ENCODE results near the gene C18orf32. TPM values are rescaled to one million over a fixed set of nuclear protein-coding genes. Genes with fewer than 3 reads are reported as not detected.
A peak's percentile ranks its signal among the peaks of the same experiment; 100 is the strongest.
"Not testable (repeated sequence)": the region's sequence is repeated elsewhere in the genome, so short reads cannot be mapped to it uniquely, and the experiment has no call there.

Gene C18orf32
- total and polyA plus RNA-seq, 5 donors from 2014 or later, result 34.8 to 108 (median 92.5) TPM

GRCh38 chr18:49479381-49480137, 7.5 kb downstream of the C18orf32 start:
- Mint-ChIP-seq H3K4me1 (peaks cover 11 to 23% (median 18%) of the 10 kb centered on the region in 4 donors), H3K4me3 (peak overlapping the region in 1 of 4 donors; percentile 53), H3K9me3 (no peaks in the 10 kb centered on the region), H3K27ac (peak overlapping the region in 1 of 3 donors; percentile 10), H3K36me3 (peaks cover 36% of the 10 kb centered on the region), H3K27me3 (no peaks in the 10 kb centered on the region)
- Histone ChIP-seq H3K4me3 (ENCODE audit: low read depth, low read length) (no peak overlapping the region), H3K4me1 (ENCODE audit: control insufficient read depth, insufficient read depth, low read length, poor library complexity, severe bottlenecking) (peaks cover 3% of the 10 kb centered on the region), H3K36me3 (ENCODE audit: control insufficient read depth, insufficient read depth, low read length) (peaks cover 36% of the 10 kb centered on the region), H3K9me3 (ENCODE audit: control insufficient read depth in 2 of 2, low read length in 2 of 2) (no peaks in the 10 kb centered on the region), H3K27me3 (ENCODE audit: control insufficient read depth, insufficient read depth, low read length) (no peaks in the 10 kb centered on the region), H3K27ac (ENCODE audit: insufficient read depth, low read length, poor library complexity, severe bottlenecking) (no peak overlapping the region)
- ATAC-seq (ENCODE audit: low read depth in 2 of 2), result no peak
- DNase-seq, result no peak

- DNase-seq (no peak), ATAC-seq (ENCODE audit: low read depth in 2 of 2) (no peak)
- Histone ChIP-seq H3K4me3 (ENCODE audit: low read depth, low read length) (no peak overlapping the region), H3K36me3 (ENCODE audit: control insufficient read depth, insufficient read depth, low read length) (peaks cover 21% of the 10 kb centered on the region), H3K27ac (ENCODE audit: insufficient read depth, low read length, poor library complexity, severe bottlenecking) (no peak overlapping the region), H3K4me1 (ENCODE audit: control insufficient read depth, insufficient read depth, low read length, poor library complexity, severe bottlenecking) (no peaks in the 10 kb centered on the region), H3K27me3 (ENCODE audit: control insufficient read depth, insufficient read depth, low read length) (no peaks in the 10 kb centered on the region), H3K9me3 (ENCODE audit: control insufficient read depth in 2 of 2, low read length in 2 of 2) (no peaks in the 10 kb centered on the region)
- Mint-ChIP-seq H3K27ac (peak overlapping the region in 2 of 3 donors; percentile 36 to 88), H3K27me3 (no peaks in the 10 kb centered on the region), H3K36me3 (peaks cover 25% of the 10 kb centered on the region), H3K4me1 (peaks cover 0 to 11% (median 7%) of the 10 kb centered on the region in 4 donors), H3K9me3 (peaks cover 0 to 2% (median 0%) of the 10 kb centered on the region in 7 donors), H3K4me3 (no peak overlapping the region)
Measured at GRCh38 chr18:49476664-49477411, 10.2 kb downstream of the C18orf32 start.

GRCh38 chr18:49474935-49475334, 12.1 kb downstream of the C18orf32 start:
- Mint-ChIP-seq H3K36me3 (peaks cover 19% of the 10 kb centered on the region), H3K27me3 (peaks cover 11% of the 10 kb centered on the region)
- not testable (repeated sequence) for H3K27ac ChIP-seq (ENCODE audit: insufficient read depth, low read length, poor library complexity, severe bottlenecking)

GRCh38 chr18:49473721-49474120, 13.3 kb downstream of the C18orf32 start:
- no peak overlapping the region for H3K27ac Mint-ChIP-seq
- H3K36me3 Mint-ChIP-seq, result peaks cover 8% of the 10 kb centered on the region
- Histone ChIP-seq H3K4me3 (ENCODE audit: low read depth, low read length) (no peak overlapping the region), H3K4me1 (ENCODE audit: control insufficient read depth, insufficient read depth, low read length, poor library complexity, severe bottlenecking) (no peaks in the 10 kb centered on the region), H3K9me3 (ENCODE audit: control insufficient read depth in 2 of 2, low read length in 2 of 2) (no peaks in the 10 kb centered on the region), H3K27ac (ENCODE audit: insufficient read depth, low read length, poor library complexity, severe bottlenecking) (no peak overlapping the region), H3K36me3 (ENCODE audit: control insufficient read depth, insufficient read depth, low read length) (peaks cover 2% of the 10 kb centered on the region), H3K27me3 (ENCODE audit: control insufficient read depth, insufficient read depth, low read length) (peaks cover 6% of the 10 kb centered on the region)
- ATAC-seq (ENCODE audit: low read depth in 2 of 2), result no peak
- no peak for DNase-seq
- H3K27me3 Mint-ChIP-seq, result peaks cover 16% of the 10 kb centered on the region
- H3K4me3 Mint-ChIP-seq, result no peak overlapping the region
- peaks cover 0 to 5% (median 0%) of the 10 kb centered on the region in 7 donors for H3K9me3 Mint-ChIP-seq
- H3K4me1 Mint-ChIP-seq, result no peaks in the 10 kb centered on the region

More at GRCh38 chr18:49474935-49475334, 12.1 kb downstream of the C18orf32 start:
- not testable (repeated sequence) for H3K36me3 ChIP-seq (ENCODE audit: control insufficient read depth, insufficient read depth, low read length); H3K27me3 ChIP-seq (ENCODE audit: control insufficient read depth, insufficient read depth, low read length); H3K4me1 Mint-ChIP-seq; ATAC-seq (ENCODE audit: low read depth in 2 of 2); H3K9me3 Mint-ChIP-seq; H3K9me3 ChIP-seq (ENCODE audit: control insufficient read depth in 2 of 2, low read length in 2 of 2); H3K27ac Mint-ChIP-seq; H3K4me3 Mint-ChIP-seq; H3K4me3 ChIP-seq (ENCODE audit: low read depth, low read length); DNase-seq; H3K4me1 ChIP-seq (ENCODE audit: control insufficient read depth, insufficient read depth, low read length, poor library complexity, severe bottlenecking)

- Histone ChIP-seq H3K9me3 (ENCODE audit: control insufficient read depth in 2 of 2, low read length in 2 of 2) (no peaks in the 10 kb centered on the region), H3K4me1 (ENCODE audit: control insufficient read depth, insufficient read depth, low read length, poor library complexity, severe bottlenecking) (no peaks in the 10 kb centered on the region), H3K27ac (ENCODE audit: insufficient read depth, low read length, poor library complexity, severe bottlenecking) (no peak overlapping the region), H3K36me3 (ENCODE audit: control insufficient read depth, insufficient read depth, low read length) (peaks cover 2% of the 10 kb centered on the region), H3K27me3 (ENCODE audit: control insufficient read depth, insufficient read depth, low read length) (peaks cover 6% of the 10 kb centered on the region), H3K4me3 (ENCODE audit: low read depth, low read length) (no peak overlapping the region)
- no peak overlapping the region for H3K4me3 Mint-ChIP-seq
- H3K4me1 Mint-ChIP-seq, result no peaks in the 10 kb centered on the region
- H3K9me3 Mint-ChIP-seq, result peaks cover 0 to 5% (median 0%) of the 10 kb centered on the region in 7 donors
- no peak overlapping the region for H3K27ac Mint-ChIP-seq
- DNase-seq (no peak), ATAC-seq (ENCODE audit: low read depth in 2 of 2) (no peak)
- H3K27me3 Mint-ChIP-seq, result peaks cover 19% of the 10 kb centered on the region
- H3K36me3 Mint-ChIP-seq, result peaks cover 8% of the 10 kb centered on the region
Measured at GRCh38 chr18:49472459-49472858, 14.6 kb downstream of the C18orf32 start.

GRCh38 chr18:49471532-49471931, 15.5 kb downstream of the C18orf32 start:
- Mint-ChIP-seq H3K27me3 (peaks cover 23% of the 10 kb centered on the region), H3K36me3 (peaks cover 4% of the 10 kb centered on the region), H3K27ac (no peak overlapping the region), H3K4me1 (no peaks in the 10 kb centered on the region), H3K4me3 (no peak overlapping the region), H3K9me3 (peaks cover 0 to 5% (median 0%) of the 10 kb centered on the region in 7 donors)
- Histone ChIP-seq H3K4me1 (ENCODE audit: control insufficient read depth, insufficient read depth, low read length, poor library complexity, severe bottlenecking) (no peaks in the 10 kb centered on the region), H3K27me3 (ENCODE audit: control insufficient read depth, insufficient read depth, low read length) (peaks cover 6% of the 10 kb centered on the region), H3K9me3 (ENCODE audit: control insufficient read depth in 2 of 2, low read length in 2 of 2) (no peaks in the 10 kb centered on the region), H3K4me3 (ENCODE audit: low read depth, low read length) (no peak overlapping the region), H3K36me3 (ENCODE audit: control insufficient read depth, insufficient read depth, low read length) (no peaks in the 10 kb centered on the region), H3K27ac (ENCODE audit: insufficient read depth, low read length, poor library complexity, severe bottlenecking) (no peak overlapping the region)
- ATAC-seq (ENCODE audit: low read depth in 2 of 2) (no peak), DNase-seq (no peak)

GRCh38 chr18:49467599-49467998, 19.4 kb downstream of the C18orf32 start:
- no peak for DNase-seq
- Mint-ChIP-seq H3K9me3 (peaks cover 0 to 5% (median 0%) of the 10 kb centered on the region in 7 donors), H3K27me3 (peaks cover 23% of the 10 kb centered on the region), H3K4me3 (no peak overlapping the region), H3K4me1 (no peaks in the 10 kb centered on the region), H3K27ac (no peak overlapping the region), H3K36me3 (no peaks in the 10 kb centered on the region)
- Histone ChIP-seq H3K27me3 (ENCODE audit: control insufficient read depth, insufficient read depth, low read length) (peaks cover 6% of the 10 kb centered on the region), H3K27ac (ENCODE audit: insufficient read depth, low read length, poor library complexity, severe bottlenecking) (no peak overlapping the region), H3K36me3 (ENCODE audit: control insufficient read depth, insufficient read depth, low read length) (no peaks in the 10 kb centered on the region), H3K4me3 (ENCODE audit: low read depth, low read length) (no peak overlapping the region), H3K9me3 (ENCODE audit: control insufficient read depth in 2 of 2, low read length in 2 of 2) (no peaks in the 10 kb centered on the region), H3K4me1 (ENCODE audit: control insufficient read depth, insufficient read depth, low read length, poor library complexity, severe bottlenecking) (no peaks in the 10 kb centered on the region)
- ATAC-seq (ENCODE audit: low read depth in 2 of 2), result no peak

Measured in CD4-positive, CD25-positive, alpha-beta regulatory T cell (primary cell).